Heart left ventricle (tissue), 13 donors: Measurements from ENCODE around the gene DMBT1.

Experiments
- CTCF ChIP-seq, 12 donors: fragments of 200-600 bp; sonication (generic) in 4 of 12; IDR thresholded peaks; one replicate each; pipeline versions ENCODE4 v1.5.0 to v1.8.0; 2018 to 2022; ENCODE audit warnings: antibody characterized with exemption in 12 of 12, mild to moderate bottlenecking in 5 of 12
- POLR2A ChIP-seq, 2 donors: fragments of 450-650 bp; IDR thresholded peaks; one replicate each; pipeline ENCODE4 v1.6.1; 2017; ENCODE audit warnings: antibody characterized with exemption in 2 of 2, mild to moderate bottlenecking in 2 of 2, moderate library complexity in 2 of 2
- donor health status: ischemic (EF 13 %, LVEDD 7.1; RV severe dilation, severe dysfunction).
- donor health status: DM: no; HTN: yes; CAD: no.
- donor health status: DM: no; HTN: no; CAD: no.
- donor health status: ischemic (EF 25% LVEDD 6.9; RV normal size, moderate dysfunction).
- donor health status: ischemic (EF 25% LVEDD 5.7; RV mildly dilated, moderate dysfunction).
- donor health status: ischemic (EF 35%, LVEDD 5.7; RV mildly dilated, moderate dysfunction).
- donor health status: nonischemic (EF 11% LVEDD 7.7; RV severe dilation, severe dysfunction).
- donor health status: DM: yes; HTN: yes; CAD: no.
- donor health status: PGD.
- donor health status: ischemic (EF 29% LVEDD 5.4; RV normal size, mild dysfunction).
- donor health status: nonischemic (EF 23%, LVEDD 6.1; RV moderate dilation, normal function).

- TF ChIP-seq CTCF (IDR thresholded peaks at IDR 0.05) (no peak), POLR2A (IDR thresholded peaks at IDR 0.05) (no peak)
These were observed 16.1 kb upstream of the DMBT1 start for GRCh38 chr10:122544493-122544892.
